ENCODE data around the gene MRPL24.

- no peak for TF ChIP-seq POLR2A (IDR thresholded peaks at IDR 0.05)
- TF ChIP-seq CTCF (IDR thresholded peaks at IDR 0.05): no peak
These were observed 19.4 kb downstream of the MRPL24 start for GRCh38 chr1:156721535-156721934.
